SJCRH30 (cell line): Measurements from ENCODE around the gene FAM228B. TPM values are rescaled to one million over a fixed set of nuclear protein-coding genes. Genes with fewer than 3 reads are reported as not detected.

Experiments used
- DNase-seq, 2 experiments: peaks; one replicate each; pipeline ENCODE4 v3.0.0-alpha.2; 2015 to 2020
- H3K27ac ChIP-seq: fragments of 250-450 bp; sonication (Bioruptor Pico); 2 replicates; pipeline ENCODE4 v1.5.1; 2020; ENCODE audit warnings: mild to moderate bottlenecking, moderate library complexity
- H3K27me3 ChIP-seq: fragments of 250-450 bp; sonication (Bioruptor Pico); 2 replicates; pipeline ENCODE4 v1.5.1; 2020; ENCODE audit warnings: mild to moderate bottlenecking, moderate library complexity
- H3K36me3 ChIP-seq: fragments of 250-450 bp; sonication (Bioruptor Pico); 2 replicates; pipeline ENCODE4 v1.5.1; 2020; ENCODE audit warnings: mild to moderate bottlenecking, moderate library complexity
- H3K4me1 ChIP-seq: fragments of 250-450 bp; sonication (Bioruptor Pico); 2 replicates; pipeline ENCODE4 v1.5.1; 2020; ENCODE audit warnings: mild to moderate bottlenecking, moderate library complexity
- H3K4me3 ChIP-seq: fragments of 250-450 bp; sonication (Bioruptor Pico); 2 replicates; pipeline ENCODE4 v1.5.1; 2020; ENCODE audit warnings: mild to moderate bottlenecking, moderate library complexity
- H3K9me3 ChIP-seq: fragments of 250-450 bp; sonication (Bioruptor Pico); replicated peaks from 2 replicates; pipeline ENCODE4 v1.5.1; 2020; ENCODE audit warnings: mild to moderate bottlenecking, moderate library complexity
- total RNA-seq: library from RNA; depleted of rRNA; stranded (reverse); fragments of >200 nt; shearing (Covaris generic); gene quantifications from 2 replicates; pipeline ENCODE4 v1.2.3, GENCODE V29; 2014; rRNA removed

Gene FAM228B
- total RNA-seq, 1 experiment from 2014 or later = 2.2 TPM

DNA sequence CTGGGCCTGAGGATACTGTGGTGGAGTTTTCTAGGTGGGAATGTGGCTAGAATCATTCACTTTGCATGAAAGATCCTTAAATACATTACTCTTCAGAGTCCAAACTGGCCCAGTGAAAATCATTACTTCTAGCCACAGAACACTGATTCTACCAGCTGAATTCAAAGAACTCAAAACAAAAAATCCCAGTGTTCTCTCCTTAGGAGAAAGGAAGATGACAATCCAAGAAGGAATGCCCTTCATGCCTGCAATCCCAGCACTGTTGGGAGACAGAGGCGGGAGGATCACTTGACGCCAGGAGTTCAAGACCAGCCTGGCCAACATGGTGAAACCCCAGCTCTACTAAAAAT, 86.8 kb downstream of the FAM228B start:
- H3K9me3 ChIP-seq = no peaks in the 10 kb centered on the region
- no peak overlapping the region for H3K4me3 ChIP-seq
- no peaks in the 10 kb centered on the region for H3K36me3 ChIP-seq
- no peaks in the 10 kb centered on the region for H3K27me3 ChIP-seq
- no peak for DNase-seq
- no peak overlapping the region for H3K27ac ChIP-seq
- H3K4me1 ChIP-seq = no peaks in the 10 kb centered on the region

DNA sequence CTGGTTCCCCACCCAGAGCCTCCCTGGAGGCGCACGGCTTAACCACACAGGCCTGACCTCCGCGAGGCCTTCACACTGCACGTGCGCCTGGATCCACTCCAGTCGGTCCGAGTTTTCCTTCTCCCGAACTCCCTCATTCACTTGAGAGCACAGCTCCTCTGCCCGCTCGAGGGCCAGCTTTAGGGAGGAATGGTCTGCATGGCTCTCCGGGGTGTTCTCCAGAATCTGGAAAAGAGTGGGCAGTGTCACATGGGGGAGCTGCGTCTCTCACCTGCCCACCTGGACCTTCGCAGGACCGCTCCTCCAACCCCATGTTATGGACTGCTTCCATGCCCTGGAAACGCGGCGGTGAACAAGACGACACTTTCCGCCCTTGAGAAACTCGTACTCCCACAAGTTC, 87.5 kb downstream of the FAM228B start:
- no peaks in the 10 kb centered on the region for H3K9me3 ChIP-seq
- no peaks in the 10 kb centered on the region for H3K27me3 ChIP-seq
- no peaks in the 10 kb centered on the region for H3K4me1 ChIP-seq
- H3K27ac ChIP-seq = no peak overlapping the region
- no peaks in the 10 kb centered on the region for H3K36me3 ChIP-seq
- no peak overlapping the region for H3K4me3 ChIP-seq
- DNase-seq = no peak

DNA sequence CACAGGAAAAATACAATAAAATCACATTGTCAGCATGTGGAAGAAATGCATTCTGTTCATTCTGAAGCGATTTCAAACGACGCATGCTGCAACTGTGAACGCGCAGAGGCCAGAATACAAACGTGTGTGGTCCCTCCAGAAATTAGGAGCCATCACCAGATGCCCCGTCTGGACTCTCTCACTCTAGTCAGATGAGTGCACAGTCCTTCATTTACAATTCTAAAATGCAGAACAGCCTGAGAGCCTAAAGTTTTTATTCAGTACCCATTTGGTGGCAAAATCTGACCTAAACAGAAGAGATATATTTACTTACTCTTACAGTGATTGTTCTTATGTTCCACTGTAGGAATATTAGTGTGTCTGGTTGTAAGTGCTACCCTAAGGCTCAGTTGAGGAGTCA, 88.1 kb downstream of the FAM228B start:
- Histone ChIP-seq H3K4me1 (no peaks in the 10 kb centered on the region), H3K27me3 (no peaks in the 10 kb centered on the region), H3K4me3 (no peak overlapping the region), H3K36me3 (no peaks in the 10 kb centered on the region), H3K9me3 (no peaks in the 10 kb centered on the region), H3K27ac (no peak overlapping the region)
- DNase-seq = no peak

DNA sequence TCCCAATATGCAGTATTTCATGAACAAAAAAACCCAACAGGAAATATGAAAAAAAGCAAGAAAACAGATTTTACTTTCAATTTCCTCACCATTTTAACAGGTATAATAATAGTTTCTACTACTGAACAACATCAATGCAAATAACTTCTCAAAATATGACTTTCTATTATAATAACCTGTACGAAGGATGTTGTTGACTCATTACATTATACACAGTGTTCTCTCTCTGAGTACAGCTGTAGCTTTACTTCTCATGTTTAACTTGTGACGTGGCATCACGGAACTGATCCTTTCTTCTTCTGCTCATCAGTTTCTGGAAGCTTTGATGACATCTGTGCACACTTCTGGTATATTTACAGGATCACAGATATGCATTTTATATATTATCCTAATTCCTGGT, 91.6 kb downstream of the FAM228B start:
- no peak overlapping the region for H3K27ac ChIP-seq
- no peaks in the 10 kb centered on the region for H3K9me3 ChIP-seq
- no peaks in the 10 kb centered on the region for H3K36me3 ChIP-seq
- H3K4me3 ChIP-seq = no peak overlapping the region
- no peak for DNase-seq
- H3K4me1 ChIP-seq = no peaks in the 10 kb centered on the region
- no peaks in the 10 kb centered on the region for H3K27me3 ChIP-seq

Other genes starting within 250 kb of the FAM228B start
- 33.3 and 37.5 TPM in 2 replicates for gene ATAD2B, start 196.3 kb upstream of the FAM228B start, total RNA-seq
- gene UBXN2A, start 183.0 kb upstream of the FAM228B start, total RNA-seq = 36.4 and 39.9 TPM in 2 replicates
- 0.05 TPM in 1 of 2 replicates, not detected in the other for gene MFSD2B, start 113.4 kb upstream of the FAM228B start, total RNA-seq
- 45.5 and 46.2 TPM in 2 replicates for gene WDCP, start 76.1 kb upstream of the FAM228B start, total RNA-seq
- gene FKBP1B, start 73.7 kb upstream of the FAM228B start, total RNA-seq = 41.8 and 47.2 TPM in 2 replicates
- gene SF3B6, start 47.1 kb upstream of the FAM228B start, total RNA-seq = 357 and 360 TPM in 2 replicates
- gene TP53I3, start 38.6 kb upstream of the FAM228B start, total RNA-seq = 38.6 and 42.1 TPM in 2 replicates
- 0.53 and 0.81 TPM in 2 replicates for gene PFN4, start 135 bp upstream of the FAM228B start, total RNA-seq
- gene FAM228A, start 51.6 kb downstream of the FAM228B start, total RNA-seq = not detected in 2 replicates
- 27.9 and 30.7 TPM in 2 replicates for gene ITSN2, start 237.1 kb downstream of the FAM228B start, total RNA-seq